OCI-LY7 (cell line): ENCODE results near the gene KIRREL3.

Experiments
- EZH2phosphoT487 ChIP-seq: fragments of 200-600 bp; sonication (generic); IDR thresholded peaks from 2 replicates; pipeline ENCODE4 v1.6.1; 2018; ENCODE audit warnings: low read depth, borderline replicate concordance, mild to moderate bottlenecking, mixed run types, antibody characterized with exemption, low read length, moderate library complexity, mixed read lengths
- TF ChIP-seq, protein P1 (sequence below): fragments of 200-600 bp; sonication (generic); conservative IDR thresholded peaks from 2 replicates; pipeline ENCODE4 v1.5.1; 2014; ENCODE audit warnings: mild to moderate bottlenecking, antibody characterized with exemption, low read length, moderate library complexity, mixed read lengths

DNA sequence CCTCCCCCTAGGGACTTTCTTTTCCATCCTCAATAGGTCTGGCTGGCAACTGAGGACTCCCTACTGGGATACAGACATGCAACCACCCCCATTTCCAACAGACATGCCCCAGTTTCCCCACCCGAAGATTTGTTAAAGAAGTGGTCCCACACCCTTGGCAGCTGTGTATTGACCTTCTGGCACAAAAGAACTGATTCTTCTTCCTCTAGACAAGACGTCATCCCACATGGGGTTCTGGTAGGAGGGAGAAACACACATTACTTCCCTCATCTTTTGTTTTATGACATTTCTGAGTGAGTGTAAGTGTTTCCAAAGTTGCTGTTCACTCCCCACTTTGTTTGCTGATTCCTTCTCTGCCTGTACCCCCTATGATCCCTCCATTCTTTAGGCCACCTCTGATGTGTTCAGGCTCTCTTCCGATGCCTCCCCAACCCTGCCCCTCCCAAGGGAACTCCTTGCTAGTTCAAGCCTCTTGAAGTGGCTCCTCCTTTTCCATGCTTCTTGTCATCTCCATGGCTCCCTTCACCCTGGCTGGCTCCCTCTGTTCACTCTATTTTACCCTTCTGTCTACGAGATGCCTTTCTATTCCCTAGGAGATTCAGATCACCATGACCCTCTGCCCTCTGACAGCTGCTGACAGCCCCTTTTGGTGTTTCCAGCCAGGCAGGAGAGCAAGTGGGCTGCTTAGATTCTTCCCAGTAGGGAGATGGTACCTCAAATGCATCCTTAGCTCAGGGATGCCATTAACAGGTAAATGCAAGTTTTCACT, 4.3 kb downstream of the KIRREL3 start:
- TF ChIP-seq, protein P1, sequence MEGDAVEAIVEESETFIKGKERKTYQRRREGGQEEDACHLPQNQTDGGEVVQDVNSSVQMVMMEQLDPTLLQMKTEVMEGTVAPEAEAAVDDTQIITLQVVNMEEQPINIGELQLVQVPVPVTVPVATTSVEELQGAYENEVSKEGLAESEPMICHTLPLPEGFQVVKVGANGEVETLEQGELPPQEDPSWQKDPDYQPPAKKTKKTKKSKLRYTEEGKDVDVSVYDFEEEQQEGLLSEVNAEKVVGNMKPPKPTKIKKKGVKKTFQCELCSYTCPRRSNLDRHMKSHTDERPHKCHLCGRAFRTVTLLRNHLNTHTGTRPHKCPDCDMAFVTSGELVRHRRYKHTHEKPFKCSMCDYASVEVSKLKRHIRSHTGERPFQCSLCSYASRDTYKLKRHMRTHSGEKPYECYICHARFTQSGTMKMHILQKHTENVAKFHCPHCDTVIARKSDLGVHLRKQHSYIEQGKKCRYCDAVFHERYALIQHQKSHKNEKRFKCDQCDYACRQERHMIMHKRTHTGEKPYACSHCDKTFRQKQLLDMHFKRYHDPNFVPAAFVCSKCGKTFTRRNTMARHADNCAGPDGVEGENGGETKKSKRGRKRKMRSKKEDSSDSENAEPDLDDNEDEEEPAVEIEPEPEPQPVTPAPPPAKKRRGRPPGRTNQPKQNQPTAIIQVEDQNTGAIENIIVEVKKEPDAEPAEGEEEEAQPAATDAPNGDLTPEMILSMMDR: no peak
- no peak for TF ChIP-seq EZH2phosphoT487
